Ishikawa (cell line): ENCODE measurements around the gene ERAL1.

ENCODE experiments used
- CEBPB ChIP-seq: IDR thresholded peaks from 2 replicates; pipeline ENCODE4 v1.6.1; 2012
- CREB1 ChIP-seq: IDR thresholded peaks from 2 replicates; pipeline ENCODE4 v1.6.1; 2012; ENCODE audit warnings: low read depth
- EGR1 ChIP-seq: IDR thresholded peaks from 2 replicates; pipeline ENCODE4 v1.6.1; 2012
- EP300 ChIP-seq: IDR thresholded peaks from 2 replicates; pipeline ENCODE4 v1.6.1; 2012; ENCODE audit warnings: borderline replicate concordance
- FOXM1 ChIP-seq: IDR thresholded peaks from 2 replicates; pipeline ENCODE4 v1.6.1; 2012; ENCODE audit warnings: low read depth, borderline replicate concordance
- MAX ChIP-seq: IDR thresholded peaks from 2 replicates; pipeline ENCODE4 v1.6.1; 2012
- NFIC ChIP-seq: IDR thresholded peaks from 2 replicates; pipeline ENCODE4 v1.6.1; 2012
- RAD21 ChIP-seq: IDR thresholded peaks from 2 replicates; pipeline ENCODE4 v1.6.1; 2012; ENCODE audit warnings: low read depth
- TAF1 ChIP-seq: IDR thresholded peaks from 2 replicates; pipeline ENCODE4 v1.6.1; 2012; ENCODE audit warnings: low read depth, mild to moderate bottlenecking
- TCF12 ChIP-seq: IDR thresholded peaks from 2 replicates; pipeline ENCODE4 v1.6.1; 2012; ENCODE audit warnings: low read depth
- TEAD4 ChIP-seq: IDR thresholded peaks from 2 replicates; pipeline ENCODE4 v1.6.1; 2012
- YY1 ChIP-seq: IDR thresholded peaks from 2 replicates; pipeline ENCODE4 v1.6.1; 2012; ENCODE audit warnings: low read depth
- ZBTB7A ChIP-seq: IDR thresholded peaks from 2 replicates; pipeline ENCODE4 v1.6.1; 2012; ENCODE audit warnings: low read depth
- TF ChIP-seq, protein P1 (sequence below): IDR thresholded peaks from 2 replicates; pipeline ENCODE4 v1.6.1; 2012
- TF ChIP-seq, protein P2 (sequence below): IDR thresholded peaks from 2 replicates; pipeline ENCODE4 v1.6.1; 2012; ENCODE audit warnings: low read depth, mild to moderate bottlenecking

Gene ERAL1

DNA sequence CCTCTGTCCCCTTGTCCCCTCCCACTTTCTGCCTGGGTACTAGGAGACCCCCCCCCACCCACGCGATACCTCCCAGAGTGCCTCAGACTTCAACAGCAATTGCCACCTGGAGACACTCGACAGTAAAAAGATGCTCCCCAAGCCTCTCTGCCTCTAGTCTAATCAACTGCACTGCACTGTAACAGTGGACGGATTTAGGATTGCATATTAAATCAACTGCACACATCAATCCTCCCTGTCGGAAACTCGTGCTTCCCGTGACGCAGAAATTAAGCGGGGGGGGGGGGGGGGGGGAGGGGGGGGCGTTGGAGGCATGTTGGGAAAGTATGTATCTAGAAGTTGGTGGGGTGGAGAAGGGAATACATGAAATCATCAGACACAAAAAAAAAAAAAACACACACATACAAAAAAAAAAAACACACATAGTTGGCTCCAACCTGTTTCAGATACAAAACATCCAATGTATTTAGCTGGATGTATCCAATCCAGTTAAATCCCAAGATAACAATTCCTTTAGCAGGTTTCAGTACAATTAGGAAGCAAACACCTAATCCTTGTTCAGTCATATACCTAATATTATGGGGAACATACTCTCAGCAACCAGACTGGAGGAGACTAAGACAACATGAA, 42.0 kb upstream of the ERAL1 start:
- TF ChIP-seq EGR1 (peak; percentile 68; the same call in 1 of the 2 replicates), YY1 (no peak), CREB1 (0 out of 2 replicates have a peak, but pooled peaks have one; percentile 21)

DNA sequence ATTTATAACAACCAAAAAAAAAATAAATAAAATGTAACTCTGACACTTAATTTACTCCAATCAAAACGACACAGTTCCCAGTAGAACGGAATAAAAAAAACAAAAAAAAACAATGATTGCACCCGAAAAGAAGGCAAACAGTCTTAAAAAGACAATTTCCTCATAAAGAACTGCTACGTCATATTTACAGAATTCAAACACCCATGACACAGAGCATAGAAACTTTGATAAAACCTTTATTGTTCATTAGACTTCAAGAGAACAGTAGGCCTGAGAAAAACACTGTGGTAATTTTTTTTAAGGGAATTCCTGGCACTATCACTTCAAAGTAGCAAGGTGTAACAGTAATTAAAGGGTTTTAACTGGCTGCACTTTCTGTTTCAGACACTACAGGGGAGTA, 38.3 kb upstream of the ERAL1 start:
- TF ChIP-seq, protein P1, sequence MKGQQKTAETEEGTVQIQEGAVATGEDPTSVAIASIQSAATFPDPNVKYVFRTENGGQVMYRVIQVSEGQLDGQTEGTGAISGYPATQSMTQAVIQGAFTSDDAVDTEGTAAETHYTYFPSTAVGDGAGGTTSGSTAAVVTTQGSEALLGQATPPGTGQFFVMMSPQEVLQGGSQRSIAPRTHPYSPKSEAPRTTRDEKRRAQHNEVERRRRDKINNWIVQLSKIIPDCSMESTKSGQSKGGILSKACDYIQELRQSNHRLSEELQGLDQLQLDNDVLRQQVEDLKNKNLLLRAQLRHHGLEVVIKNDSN: no peak
- TF ChIP-seq CEBPB (no peak), TAF1 (no peak), CREB1 (no peak), NFIC (no peak), EP300 (no peak), FOXM1 (no peak)
- TF ChIP-seq, protein P2, sequence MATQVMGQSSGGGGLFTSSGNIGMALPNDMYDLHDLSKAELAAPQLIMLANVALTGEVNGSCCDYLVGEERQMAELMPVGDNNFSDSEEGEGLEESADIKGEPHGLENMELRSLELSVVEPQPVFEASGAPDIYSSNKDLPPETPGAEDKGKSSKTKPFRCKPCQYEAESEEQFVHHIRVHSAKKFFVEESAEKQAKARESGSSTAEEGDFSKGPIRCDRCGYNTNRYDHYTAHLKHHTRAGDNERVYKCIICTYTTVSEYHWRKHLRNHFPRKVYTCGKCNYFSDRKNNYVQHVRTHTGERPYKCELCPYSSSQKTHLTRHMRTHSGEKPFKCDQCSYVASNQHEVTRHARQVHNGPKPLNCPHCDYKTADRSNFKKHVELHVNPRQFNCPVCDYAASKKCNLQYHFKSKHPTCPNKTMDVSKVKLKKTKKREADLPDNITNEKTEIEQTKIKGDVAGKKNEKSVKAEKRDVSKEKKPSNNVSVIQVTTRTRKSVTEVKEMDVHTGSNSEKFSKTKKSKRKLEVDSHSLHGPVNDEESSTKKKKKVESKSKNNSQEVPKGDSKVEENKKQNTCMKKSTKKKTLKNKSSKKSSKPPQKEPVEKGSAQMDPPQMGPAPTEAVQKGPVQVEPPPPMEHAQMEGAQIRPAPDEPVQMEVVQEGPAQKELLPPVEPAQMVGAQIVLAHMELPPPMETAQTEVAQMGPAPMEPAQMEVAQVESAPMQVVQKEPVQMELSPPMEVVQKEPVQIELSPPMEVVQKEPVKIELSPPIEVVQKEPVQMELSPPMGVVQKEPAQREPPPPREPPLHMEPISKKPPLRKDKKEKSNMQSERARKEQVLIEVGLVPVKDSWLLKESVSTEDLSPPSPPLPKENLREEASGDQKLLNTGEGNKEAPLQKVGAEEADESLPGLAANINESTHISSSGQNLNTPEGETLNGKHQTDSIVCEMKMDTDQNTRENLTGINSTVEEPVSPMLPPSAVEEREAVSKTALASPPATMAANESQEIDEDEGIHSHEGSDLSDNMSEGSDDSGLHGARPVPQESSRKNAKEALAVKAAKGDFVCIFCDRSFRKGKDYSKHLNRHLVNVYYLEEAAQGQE: no peak

GRCh38 chr17:28818819-28819221, 36.0 kb upstream of the ERAL1 start:
- TF ChIP-seq FOXM1: no peak
- TF ChIP-seq, protein P1: no peak
- TF ChIP-seq, protein P2: no peak
- no peak for TF ChIP-seq EP300
- TF ChIP-seq ZBTB7A: no peak

GRCh38 chr17:28819582-28819981, 35.2 kb upstream of the ERAL1 start:
- TF ChIP-seq RAD21: no peak
- TF ChIP-seq FOXM1: no peak
- TF ChIP-seq NFIC: no peak
- no peak for TF ChIP-seq TEAD4
- TF ChIP-seq CEBPB: no peak
- no peak for TF ChIP-seq EP300
- no peak for TF ChIP-seq ZBTB7A
- no peak for TF ChIP-seq YY1
- TF ChIP-seq MAX: no peak
- TF ChIP-seq TAF1: no peak
- TF ChIP-seq EGR1: no peak
- TF ChIP-seq, protein P1: no peak
- TF ChIP-seq TCF12: no peak
- no peak for TF ChIP-seq CREB1
- TF ChIP-seq, protein P2: no peak

DNA sequence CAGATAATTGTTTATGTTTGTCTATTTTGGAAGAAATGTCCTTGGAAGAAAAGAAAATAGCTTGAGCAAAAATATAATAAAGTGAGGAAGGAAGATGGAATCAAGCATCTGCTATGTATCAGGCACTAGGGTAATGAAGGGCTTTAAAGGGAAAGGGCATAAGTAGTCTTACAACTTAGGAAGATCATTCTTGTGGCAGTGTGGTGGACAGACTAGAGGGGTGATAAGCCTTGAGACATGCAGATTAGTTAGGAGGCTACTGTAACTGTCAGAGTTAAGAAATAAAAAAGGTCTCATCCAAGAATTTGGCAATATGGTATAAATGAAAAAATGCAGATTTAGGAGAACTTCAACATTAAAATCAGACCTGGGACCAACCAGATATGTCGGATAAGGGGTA, 27.1 kb upstream of the ERAL1 start:
- TF ChIP-seq TCF12 (no peak), ZBTB7A (no peak), TEAD4 (no peak), RAD21 (no peak), NFIC (no peak), FOXM1 (no peak), CREB1 (no peak), EP300 (no peak), YY1 (no peak), TAF1 (no peak), MAX (no peak), EGR1 (no peak)
- TF ChIP-seq, protein P2: no peak
- TF ChIP-seq, protein P1: no peak
